DOHH2 (cell line): ENCODE data around the gene TMEM151B.

Experiments
- EZH2phosphoT487 ChIP-seq: fragments of 200-600 bp; sonication (generic); IDR thresholded peaks from 2 replicates; pipeline ENCODE4 v1.6.1; 2017; ENCODE audit warnings: borderline replicate concordance, mild to moderate bottlenecking, antibody characterized with exemption, low read length, moderate library complexity, mixed read lengths
- TF ChIP-seq, protein P1 (sequence below): fragments of 200-600 bp; sonication (generic); IDR thresholded peaks from one replicate; pipeline ENCODE4 v1.5.1; 2014; ENCODE audit warnings: antibody characterized with exemption, mild to moderate bottlenecking, low read depth, low read length; ENCODE audit not compliant: poor library complexity, severe bottlenecking

DNA sequence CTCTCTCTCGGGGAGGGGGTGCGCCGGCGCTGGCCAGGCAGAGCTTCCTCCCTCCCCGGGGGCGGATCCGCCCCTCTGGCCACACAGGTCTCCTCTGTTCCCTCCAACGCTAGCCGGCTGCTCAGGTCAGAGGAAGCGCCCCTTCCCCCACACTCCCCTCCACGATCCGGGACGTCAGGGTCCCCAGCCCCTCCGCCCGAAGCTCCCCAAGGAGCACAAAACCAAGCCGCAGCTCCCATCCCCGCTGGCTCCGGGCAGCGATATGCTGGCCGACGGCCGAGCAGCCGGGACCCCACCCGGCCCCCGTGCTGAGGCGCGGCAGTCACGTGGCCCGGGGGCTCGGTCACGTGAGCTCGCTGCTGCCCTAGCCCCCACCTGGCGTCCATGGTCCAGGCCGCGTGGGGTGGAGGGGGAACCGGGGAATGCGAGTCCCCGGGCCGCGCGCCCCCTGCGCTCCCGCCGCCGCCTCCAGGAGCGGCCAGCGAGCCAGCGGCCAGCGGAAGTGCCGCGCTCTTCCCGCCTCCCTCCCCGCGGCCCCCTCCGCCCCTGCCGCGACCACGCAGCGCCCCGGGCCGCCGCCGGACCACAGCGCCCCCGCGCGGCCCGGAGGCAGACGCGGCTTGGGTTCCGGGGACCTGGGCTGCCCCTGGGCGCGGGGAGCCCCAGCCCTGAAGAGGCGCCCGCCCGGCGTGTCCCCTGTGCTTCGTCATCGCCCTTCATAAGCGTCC is 13.1 kb upstream of the TMEM151B start, which contains the start of gene SLC35B2:
- TF ChIP-seq, protein P1, sequence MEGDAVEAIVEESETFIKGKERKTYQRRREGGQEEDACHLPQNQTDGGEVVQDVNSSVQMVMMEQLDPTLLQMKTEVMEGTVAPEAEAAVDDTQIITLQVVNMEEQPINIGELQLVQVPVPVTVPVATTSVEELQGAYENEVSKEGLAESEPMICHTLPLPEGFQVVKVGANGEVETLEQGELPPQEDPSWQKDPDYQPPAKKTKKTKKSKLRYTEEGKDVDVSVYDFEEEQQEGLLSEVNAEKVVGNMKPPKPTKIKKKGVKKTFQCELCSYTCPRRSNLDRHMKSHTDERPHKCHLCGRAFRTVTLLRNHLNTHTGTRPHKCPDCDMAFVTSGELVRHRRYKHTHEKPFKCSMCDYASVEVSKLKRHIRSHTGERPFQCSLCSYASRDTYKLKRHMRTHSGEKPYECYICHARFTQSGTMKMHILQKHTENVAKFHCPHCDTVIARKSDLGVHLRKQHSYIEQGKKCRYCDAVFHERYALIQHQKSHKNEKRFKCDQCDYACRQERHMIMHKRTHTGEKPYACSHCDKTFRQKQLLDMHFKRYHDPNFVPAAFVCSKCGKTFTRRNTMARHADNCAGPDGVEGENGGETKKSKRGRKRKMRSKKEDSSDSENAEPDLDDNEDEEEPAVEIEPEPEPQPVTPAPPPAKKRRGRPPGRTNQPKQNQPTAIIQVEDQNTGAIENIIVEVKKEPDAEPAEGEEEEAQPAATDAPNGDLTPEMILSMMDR: peak; percentile 57
- TF ChIP-seq EZH2phosphoT487: no peak
